ENCODE results near the gene CXCL16.

GRCh38 chr17:4742629-4743028 is 2.9 kb upstream of the CXCL16 start:
- TF ChIP-seq CTCF (IDR thresholded peaks at IDR 0.05) (no peak), POLR2A (IDR thresholded peaks at IDR 0.05) (no peak)

Data from uterus (tissue), 2 donors.